NK-92 (cell line): Measurements from ENCODE around the gene ABHD2.
"Not testable (repeated sequence)": the region's sequence is repeated elsewhere in the genome, so short reads cannot be mapped to it uniquely, and the experiment has no call there.

Experiments used
- DNase-seq: peaks from one replicate; lab custom pipeline; 2025; ENCODE audit not compliant: unreplicated experiment; lab: John Stamatoyannopoulos, UW

The ABHD2 gene

GRCh38 chr15:89136818-89137772 is 48.8 kb downstream of the ABHD2 start:
- DNase-seq, result no peak

GRCh38 chr15:89137926-89138325 is 49.7 kb downstream of the ABHD2 start:
- no peak for DNase-seq

GRCh38 chr15:89138999-89139612 is 50.9 kb downstream of the ABHD2 start:
- DNase-seq, result no peak

- DNase-seq, result no peak
Measured at GRCh38 chr15:89139613-89140499, 51.6 kb downstream of the ABHD2 start.

- DNase-seq, result no peak
Measured at GRCh38 chr15:89140595-89140994, 52.3 kb downstream of the ABHD2 start.

- not testable (repeated sequence) for DNase-seq
Measured at GRCh38 chr15:89141159-89141558, 52.9 kb downstream of the ABHD2 start.

- no peak for DNase-seq
Measured at GRCh38 chr15:89141885-89142284, 53.6 kb downstream of the ABHD2 start.

GRCh38 chr15:89142423-89142822 is 54.2 kb downstream of the ABHD2 start:
- no peak for DNase-seq

GRCh38 chr15:89143503-89144162 is 55.4 kb downstream of the ABHD2 start:
- DNase-seq, result no peak

- no peak for DNase-seq
Measured at GRCh38 chr15:89144491-89144890, 56.2 kb downstream of the ABHD2 start.

GRCh38 chr15:89146366-89146765 is 58.1 kb downstream of the ABHD2 start:
- no peak for DNase-seq

- no peak for DNase-seq
Measured at GRCh38 chr15:89148126-89148525, 59.9 kb downstream of the ABHD2 start.

- DNase-seq, result no peak
Measured at GRCh38 chr15:89149501-89150101, 61.3 kb downstream of the ABHD2 start.

GRCh38 chr15:89150287-89150686 is 62.0 kb downstream of the ABHD2 start:
- DNase-seq, result no peak

- no peak for DNase-seq
Measured at GRCh38 chr15:89150762-89151664, 62.8 kb downstream of the ABHD2 start.

- no peak for DNase-seq
Measured at GRCh38 chr15:89155122-89155521, 66.9 kb downstream of the ABHD2 start.

- DNase-seq, result no peak
Measured at GRCh38 chr15:89155656-89156055, 67.4 kb downstream of the ABHD2 start.

- no peak for DNase-seq
Measured at GRCh38 chr15:89157061-89157460, 68.8 kb downstream of the ABHD2 start.

GRCh38 chr15:89157918-89158564 is 69.8 kb downstream of the ABHD2 start:
- no peak for DNase-seq
